Activated naive CD8-positive, alpha-beta T cell treated with anti-CD3 and anti-CD28 coated beads, Interleukin-2, amount 10 ng/mL, durations not matched to agents 7 days and 5 days (primary cell): Measurements from ENCODE around the gene CLEC2L. TPM values are rescaled to one million over a fixed set of nuclear protein-coding genes. Genes with fewer than 3 reads are reported as not detected.

ENCODE experiments used
- ATAC-seq: fragments of 150-1000 bp; cut with Tn5 transposase; one replicate; pipeline ENCODE4 v1.10.0; 2021; ENCODE audit warnings: low read depth, moderate library complexity
- POLR2A ChIA-PET: fragments of 350-600 bp; sonication (Branson Sonifier 250); formaldehyde crosslinking; loops from one replicate; lab custom pipeline; 2021; ENCODE audit warnings: antibody characterized with exemption; lab: Charles Lee
- DNase-seq: peaks from one replicate; pipeline ENCODE4 v3.0.0; 2021
- H3K27ac Mint-ChIP-seq: one replicate; pipeline ENCODE4 v1.8.0; 2022; ENCODE audit warnings: mild to moderate bottlenecking, mixed read lengths
- H3K27me3 Mint-ChIP-seq: one replicate; pipeline ENCODE4 v1.8.0; 2022; ENCODE audit warnings: mild to moderate bottlenecking, moderate library complexity, mixed read lengths
- H3K36me3 Mint-ChIP-seq: one replicate; pipeline ENCODE4 v1.8.0; 2021; ENCODE audit warnings: mild to moderate bottlenecking, mixed read lengths
- H3K4me1 Mint-ChIP-seq: one replicate; pipeline ENCODE4 v1.8.0; 2021; ENCODE audit warnings: mixed read lengths
- H3K4me3 Mint-ChIP-seq: one replicate; pipeline ENCODE4 v1.8.0; 2022; ENCODE audit warnings: mild to moderate bottlenecking, moderate library complexity, mixed read lengths
- H3K9me3 Mint-ChIP-seq: one replicate; pipeline ENCODE4 v1.8.0; 2021; ENCODE audit warnings: mixed read lengths
- total RNA-seq, 2 experiments: library from RNA; stranded (reverse); gene quantifications; one replicate each; pipeline ENCODE4 v1.2.3, GENCODE V29; 2021

Gene CLEC2L
- total RNA-seq, 2 experiments from 2014 or later: not detected

DNA sequence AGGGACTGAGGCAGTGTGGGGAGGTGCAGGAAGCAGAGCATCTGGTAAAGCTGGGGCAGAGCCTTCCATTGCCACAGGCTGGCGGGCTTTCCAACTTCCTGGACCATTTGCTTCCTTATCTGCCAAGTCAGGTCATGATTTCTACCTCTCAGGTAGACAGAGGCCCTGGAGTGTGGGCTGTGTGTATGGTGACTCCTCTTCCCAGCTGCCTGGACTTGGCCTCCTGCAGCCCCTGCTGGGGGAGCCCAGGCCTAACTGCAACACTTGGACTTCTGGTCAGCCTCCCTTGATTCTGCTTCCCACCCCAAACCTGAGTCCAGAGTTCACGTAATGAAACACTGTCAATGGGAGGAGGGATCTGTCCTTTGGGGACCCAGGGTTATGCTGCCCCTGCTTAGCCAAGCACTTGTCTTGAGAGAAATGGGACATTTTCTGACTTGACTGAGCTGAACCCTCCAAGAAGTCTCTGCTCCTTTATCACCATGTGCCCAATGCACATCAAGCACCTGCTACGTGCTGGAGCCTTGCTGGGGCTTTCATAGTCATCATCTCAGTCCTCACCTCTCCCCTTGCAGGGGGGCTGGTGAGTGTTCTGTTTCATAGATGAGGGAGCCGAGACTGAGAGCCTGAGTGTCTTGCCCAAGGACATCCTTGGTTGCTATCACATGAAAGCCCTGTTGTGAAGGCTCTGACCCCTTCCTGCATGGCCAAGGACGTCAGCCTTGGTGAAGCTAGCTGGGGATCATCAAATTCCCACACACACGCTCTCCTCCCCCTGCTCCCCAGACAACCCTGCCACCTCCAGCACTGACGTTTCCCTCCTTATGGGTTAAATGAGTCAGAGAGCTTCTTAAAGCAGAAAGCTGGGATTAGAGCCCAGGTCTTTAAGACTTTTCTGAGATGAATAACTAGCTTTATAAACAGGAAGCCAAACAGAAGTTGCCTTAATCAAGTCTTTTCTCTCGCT lies 3.4 kb downstream of the CLEC2L start:
- H3K27me3 Mint-ChIP-seq: peaks cover 46% of the 10 kb centered on the region
- no peak overlapping the region for H3K27ac Mint-ChIP-seq
- peaks cover 3% of the 10 kb centered on the region for H3K4me1 Mint-ChIP-seq
- no peaks in the 10 kb centered on the region for H3K36me3 Mint-ChIP-seq
- no peak for ATAC-seq
- no peak overlapping the region for H3K4me3 Mint-ChIP-seq
- POLR2A ChIA-PET: no interaction called here
- no peak for DNase-seq
- peaks cover under 1% of the 10 kb centered on the region for H3K9me3 Mint-ChIP-seq

DNA sequence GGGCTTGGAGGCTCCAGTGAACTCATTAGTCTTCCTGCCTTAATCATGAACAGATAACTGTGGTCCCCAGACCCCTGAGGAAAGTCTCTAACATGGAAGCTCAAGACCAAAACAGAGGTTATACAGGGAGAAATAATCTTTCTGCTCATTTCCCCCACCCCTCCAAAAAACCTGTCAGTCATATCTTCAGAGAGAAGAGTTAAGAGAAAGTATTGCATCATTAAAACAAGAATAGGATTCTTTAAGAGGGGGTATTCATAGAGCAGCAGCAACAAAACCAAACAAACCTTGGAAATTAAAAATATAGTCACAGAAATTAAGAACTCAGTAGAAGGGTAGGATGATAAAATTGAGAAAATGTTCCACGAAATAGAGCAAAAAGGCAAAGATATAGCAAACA lies 7.6 kb downstream of the CLEC2L start:
- no peaks in the 10 kb centered on the region for H3K36me3 Mint-ChIP-seq
- POLR2A ChIA-PET: no interaction called here
- H3K4me3 Mint-ChIP-seq: no peak overlapping the region
- peaks cover 31% of the 10 kb centered on the region for H3K27me3 Mint-ChIP-seq
- H3K27ac Mint-ChIP-seq: no peak overlapping the region
- ATAC-seq: no peak
- no peak for DNase-seq
- peaks cover 1% of the 10 kb centered on the region for H3K4me1 Mint-ChIP-seq
- H3K9me3 Mint-ChIP-seq: no peaks in the 10 kb centered on the region

DNA sequence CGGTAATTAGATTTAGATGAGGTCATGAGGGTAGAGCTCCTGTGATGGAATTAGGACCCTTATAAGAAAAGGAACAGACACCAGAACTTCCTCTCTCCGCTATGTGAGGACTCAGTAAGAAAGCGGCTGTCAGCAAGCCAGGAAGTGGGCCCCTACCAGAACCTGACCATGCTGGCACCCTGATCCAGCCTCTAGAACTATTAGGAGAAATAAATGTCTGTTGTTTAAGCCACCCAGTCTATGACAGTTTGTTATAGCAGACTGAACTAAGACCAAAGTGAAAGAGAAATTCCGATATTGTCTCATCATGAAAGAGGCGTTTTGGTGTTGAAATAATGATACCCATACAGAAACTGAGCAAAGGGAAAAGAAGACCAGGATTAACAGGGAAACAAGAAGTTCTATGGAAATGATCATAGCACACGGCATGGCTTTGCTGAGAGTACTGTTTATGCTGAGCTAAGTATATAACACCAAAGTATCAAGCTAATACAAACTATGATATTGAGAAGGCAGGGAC lies 9.2 kb downstream of the CLEC2L start:
- DNase-seq (no peak), ATAC-seq (no peak)
- Mint-ChIP-seq H3K27me3 (peaks cover 29% of the 10 kb centered on the region), H3K36me3 (no peaks in the 10 kb centered on the region), H3K4me1 (no peaks in the 10 kb centered on the region), H3K27ac (no peak overlapping the region), H3K9me3 (no peaks in the 10 kb centered on the region), H3K4me3 (no peak overlapping the region)
- POLR2A ChIA-PET: no interaction called here

DNA sequence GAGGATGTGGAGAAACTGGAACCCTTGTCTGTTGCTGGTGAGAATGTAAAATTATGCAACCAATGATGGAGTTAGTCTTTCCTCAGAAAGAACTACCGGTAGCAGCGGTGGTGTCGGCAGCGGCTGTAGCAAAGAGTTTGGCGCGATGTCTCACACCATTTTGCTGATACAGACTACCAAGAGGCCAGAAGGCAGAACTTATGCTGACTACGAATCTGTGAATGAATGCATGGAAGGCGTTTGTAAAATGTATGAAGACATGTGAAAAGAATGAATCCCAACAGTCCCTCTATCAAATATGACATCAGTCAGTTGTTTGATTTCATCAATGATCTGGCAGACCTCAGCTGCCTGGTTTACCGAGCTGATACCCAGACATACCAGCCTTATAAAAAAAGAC lies 10.6 kb downstream of the CLEC2L start:
- Mint-ChIP-seq H3K27ac (no peak overlapping the region), H3K27me3 (peaks cover 29% of the 10 kb centered on the region), H3K36me3 (no peaks in the 10 kb centered on the region), H3K4me1 (no peaks in the 10 kb centered on the region), H3K9me3 (no peaks in the 10 kb centered on the region), H3K4me3 (no peak overlapping the region)
- no peak for ATAC-seq
- DNase-seq: no peak
- POLR2A ChIA-PET: no interaction called here

DNA sequence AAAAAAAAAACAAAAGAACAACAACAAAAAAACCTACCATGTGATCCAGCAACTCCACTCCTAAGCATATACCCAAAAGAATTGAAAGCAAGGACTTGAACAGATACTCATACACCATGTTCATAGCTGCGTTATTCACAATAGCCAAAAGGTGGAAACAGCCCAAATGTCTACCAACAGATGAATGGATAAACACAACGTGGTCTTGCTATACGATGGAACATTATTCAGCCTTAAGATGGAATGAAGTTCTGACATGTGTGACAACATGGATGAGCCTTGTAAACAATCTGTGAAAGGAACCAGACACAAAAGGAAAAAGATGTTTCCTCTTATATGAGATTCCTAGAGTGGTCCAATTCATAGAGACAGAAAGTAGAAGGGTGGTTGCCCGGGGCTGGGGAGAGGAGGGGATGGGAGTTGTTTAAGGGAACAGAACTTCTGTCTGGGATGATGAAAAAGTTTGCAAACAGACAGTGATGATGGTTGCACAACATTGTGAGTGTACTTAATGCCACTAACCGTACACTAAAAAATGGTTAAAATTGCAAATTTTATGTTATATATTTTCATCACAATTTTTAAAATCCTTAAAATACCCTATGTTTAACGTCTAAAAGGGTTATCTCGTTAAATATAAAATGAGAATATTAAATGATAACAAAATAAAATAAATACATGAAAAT lies 11.6 kb downstream of the CLEC2L start:
- Mint-ChIP-seq H3K4me3 (no peak overlapping the region), H3K27me3 (peaks cover 25% of the 10 kb centered on the region), H3K27ac (no peak overlapping the region), H3K4me1 (no peaks in the 10 kb centered on the region), H3K9me3 (no peaks in the 10 kb centered on the region), H3K36me3 (no peaks in the 10 kb centered on the region)
- ATAC-seq (no peak), DNase-seq (no peak)
- POLR2A ChIA-PET: no interaction called here

DNA sequence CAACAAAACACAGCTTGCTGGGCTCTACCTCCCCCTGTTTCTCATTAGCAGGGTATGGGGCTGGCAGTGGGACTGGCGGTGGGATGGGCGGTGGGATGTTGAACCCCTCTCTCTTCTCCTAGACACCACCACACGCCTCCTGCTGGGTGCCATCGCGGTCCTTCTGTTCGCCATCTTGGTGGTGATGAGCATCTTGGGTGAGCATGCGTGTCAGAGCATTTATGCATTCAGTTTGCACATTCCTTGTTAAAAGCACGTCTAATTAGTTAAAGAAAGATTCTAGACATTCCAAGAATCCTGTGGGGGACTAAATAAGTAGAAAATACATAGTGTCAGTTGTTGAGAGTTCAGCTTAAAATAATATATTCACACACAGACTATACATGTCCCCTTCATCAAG lies 12.7 kb downstream of the CLEC2L start:
- H3K27me3 Mint-ChIP-seq: peaks cover 24% of the 10 kb centered on the region
- no peaks in the 10 kb centered on the region for H3K9me3 Mint-ChIP-seq
- H3K36me3 Mint-ChIP-seq: no peaks in the 10 kb centered on the region
- H3K4me1 Mint-ChIP-seq: no peaks in the 10 kb centered on the region
- DNase-seq (no peak), ATAC-seq (no peak)
- no peak overlapping the region for H3K27ac Mint-ChIP-seq
- no peak overlapping the region for H3K4me3 Mint-ChIP-seq
- POLR2A ChIA-PET: interaction anchor here (0.7 kb wide), 1 partner anchor 36 kb away, joined by 3 read pairs; no protein-coding TSS in a partner anchor

DNA sequence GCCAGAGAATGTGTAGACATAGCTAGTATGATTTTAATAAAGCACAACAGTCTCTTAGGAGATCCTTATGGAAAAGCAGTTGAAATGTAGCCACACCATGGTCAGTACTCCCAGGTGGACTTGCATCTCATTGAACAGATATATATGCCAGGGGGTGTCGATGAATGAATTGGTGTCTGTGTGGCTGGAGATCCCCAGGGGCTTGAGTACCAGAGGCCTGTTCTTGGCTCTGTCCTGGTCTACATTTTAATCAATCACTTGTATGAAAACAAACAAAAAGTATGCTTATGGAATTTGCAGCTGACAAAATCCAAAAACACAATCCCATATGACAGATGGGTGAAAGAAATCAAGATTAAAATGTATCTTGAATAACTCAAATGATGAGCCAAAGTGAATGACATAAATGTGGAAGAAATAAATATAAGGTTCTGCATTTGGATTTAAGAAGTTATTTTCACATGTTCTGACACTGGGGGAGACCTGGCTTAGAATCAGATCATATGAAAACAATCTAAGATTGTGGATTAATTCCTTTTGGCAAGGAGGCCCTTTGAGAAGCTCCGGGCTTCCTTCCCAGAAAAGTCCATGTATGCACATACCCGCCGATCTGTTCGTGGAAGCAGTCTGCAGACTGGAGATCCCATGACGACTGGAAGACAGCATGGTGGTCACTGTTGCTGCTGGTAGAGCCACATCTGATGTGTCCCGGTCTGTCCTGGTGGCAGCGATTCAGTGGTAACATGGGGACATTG lies 15.6 kb downstream of the CLEC2L start:
- no peak for DNase-seq
- Mint-ChIP-seq H3K27ac (no peak overlapping the region), H3K9me3 (no peaks in the 10 kb centered on the region), H3K36me3 (no peaks in the 10 kb centered on the region), H3K27me3 (peaks cover 12% of the 10 kb centered on the region), H3K4me3 (no peak overlapping the region), H3K4me1 (no peaks in the 10 kb centered on the region)
- no peak for ATAC-seq
- POLR2A ChIA-PET: no interaction called here

DNA sequence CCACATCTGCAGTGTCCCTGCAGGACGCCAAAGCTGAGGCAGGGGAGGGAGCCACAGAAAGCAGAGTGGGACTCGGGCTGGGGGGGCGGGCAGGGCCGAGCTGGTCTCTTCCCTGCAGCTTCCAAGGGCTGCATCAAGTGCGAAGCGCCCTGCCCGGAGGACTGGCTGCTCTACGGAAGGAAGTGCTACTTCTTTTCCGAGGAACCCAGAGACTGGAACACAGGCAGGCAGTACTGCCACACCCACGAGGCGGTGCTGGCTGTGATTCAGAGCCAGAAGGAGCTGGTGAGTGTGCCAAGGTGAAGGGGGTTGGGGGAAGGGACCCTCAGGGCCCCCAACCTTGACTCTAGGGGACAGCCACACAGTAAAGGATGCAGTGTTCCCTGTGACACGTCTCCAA lies 16.7 kb downstream of the CLEC2L start:
- Mint-ChIP-seq H3K4me3 (no peak overlapping the region), H3K9me3 (no peaks in the 10 kb centered on the region), H3K4me1 (no peaks in the 10 kb centered on the region), H3K36me3 (no peaks in the 10 kb centered on the region), H3K27ac (no peak overlapping the region), H3K27me3 (peaks cover 6% of the 10 kb centered on the region)
- DNase-seq: no peak
- POLR2A ChIA-PET: no interaction called here
- no peak for ATAC-seq

DNA sequence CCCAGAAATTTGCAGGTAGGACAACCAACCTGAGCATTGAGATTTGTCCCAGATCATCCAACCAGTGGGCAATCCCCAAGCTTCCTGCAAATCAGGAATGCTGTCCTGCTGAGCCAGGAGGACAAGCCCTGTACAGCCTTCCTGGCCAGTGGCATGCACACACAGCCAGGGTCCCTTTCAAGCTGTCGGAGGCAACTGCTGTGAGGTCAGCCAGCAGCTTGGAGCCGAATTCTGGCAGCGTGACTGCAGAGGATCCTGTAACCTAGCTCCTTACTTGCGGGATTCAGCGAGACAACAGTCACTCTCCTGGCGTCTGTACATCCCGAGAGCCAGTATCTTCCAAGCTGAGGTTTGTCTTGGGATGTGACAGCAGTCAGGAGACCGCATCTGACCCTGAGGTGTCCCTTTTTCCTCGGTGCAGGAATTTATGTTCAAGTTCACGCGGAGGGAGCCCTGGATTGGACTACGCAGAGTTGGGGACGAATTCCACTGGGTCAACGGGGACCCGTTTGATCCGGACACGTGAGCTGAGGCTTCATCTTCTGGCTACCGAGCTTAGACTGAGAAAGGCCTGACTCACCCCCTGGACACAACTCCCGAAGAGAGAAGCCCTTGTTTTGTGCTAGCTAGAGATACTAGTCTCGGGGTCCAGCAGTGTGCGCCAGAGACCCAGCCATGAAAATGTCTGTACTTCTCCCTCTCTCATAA lies 18.3 kb downstream of the CLEC2L start:
- Mint-ChIP-seq H3K9me3 (no peaks in the 10 kb centered on the region), H3K4me3 (no peak overlapping the region), H3K36me3 (no peaks in the 10 kb centered on the region), H3K4me1 (no peaks in the 10 kb centered on the region), H3K27ac (no peak overlapping the region), H3K27me3 (peaks cover 4% of the 10 kb centered on the region)
- ATAC-seq: no peak
- POLR2A ChIA-PET: no interaction called here
- no peak for DNase-seq

DNA sequence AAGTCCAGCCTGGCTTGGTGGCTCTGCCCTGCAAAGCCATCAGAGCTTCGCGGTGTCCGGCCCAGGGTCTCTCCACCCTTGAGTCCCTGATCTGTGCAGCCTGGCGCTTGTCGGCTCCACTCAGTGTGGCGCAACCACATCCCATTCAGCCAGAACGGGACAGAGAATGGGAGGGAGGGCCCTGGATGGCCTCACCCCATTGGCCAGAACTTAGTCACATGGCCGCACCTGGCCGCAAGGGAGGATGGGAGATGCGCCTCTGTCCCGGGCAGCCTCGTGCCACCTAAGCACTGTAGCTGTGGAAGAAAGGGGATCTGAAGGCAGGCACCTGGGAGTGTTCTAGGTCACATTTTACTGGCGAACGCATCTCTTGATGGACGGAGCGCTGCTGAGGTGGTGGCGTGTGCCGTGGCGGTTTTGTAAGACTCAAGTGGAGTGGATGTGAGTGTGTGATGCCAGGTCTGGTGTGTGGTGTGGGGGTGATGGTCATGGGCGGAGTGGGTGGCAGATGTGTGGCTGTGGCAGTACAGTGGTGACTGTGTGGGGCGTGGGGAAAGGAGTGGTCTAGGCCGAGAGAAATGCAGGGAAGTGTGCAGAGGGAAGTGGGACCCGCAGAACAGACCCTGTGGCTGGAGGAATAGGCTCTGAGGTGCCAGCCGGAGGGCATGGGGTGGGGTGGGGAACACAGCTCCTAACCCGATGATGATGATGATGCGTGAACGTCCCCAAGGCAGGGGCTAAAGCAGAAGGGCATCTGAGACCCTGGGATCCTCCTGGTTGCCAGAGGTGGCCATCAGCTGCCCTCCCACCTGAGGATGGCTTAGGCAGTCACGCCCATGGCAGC lies 19.0 kb downstream of the CLEC2L start:
- POLR2A ChIA-PET: no interaction called here
- no peak for ATAC-seq

DNA sequence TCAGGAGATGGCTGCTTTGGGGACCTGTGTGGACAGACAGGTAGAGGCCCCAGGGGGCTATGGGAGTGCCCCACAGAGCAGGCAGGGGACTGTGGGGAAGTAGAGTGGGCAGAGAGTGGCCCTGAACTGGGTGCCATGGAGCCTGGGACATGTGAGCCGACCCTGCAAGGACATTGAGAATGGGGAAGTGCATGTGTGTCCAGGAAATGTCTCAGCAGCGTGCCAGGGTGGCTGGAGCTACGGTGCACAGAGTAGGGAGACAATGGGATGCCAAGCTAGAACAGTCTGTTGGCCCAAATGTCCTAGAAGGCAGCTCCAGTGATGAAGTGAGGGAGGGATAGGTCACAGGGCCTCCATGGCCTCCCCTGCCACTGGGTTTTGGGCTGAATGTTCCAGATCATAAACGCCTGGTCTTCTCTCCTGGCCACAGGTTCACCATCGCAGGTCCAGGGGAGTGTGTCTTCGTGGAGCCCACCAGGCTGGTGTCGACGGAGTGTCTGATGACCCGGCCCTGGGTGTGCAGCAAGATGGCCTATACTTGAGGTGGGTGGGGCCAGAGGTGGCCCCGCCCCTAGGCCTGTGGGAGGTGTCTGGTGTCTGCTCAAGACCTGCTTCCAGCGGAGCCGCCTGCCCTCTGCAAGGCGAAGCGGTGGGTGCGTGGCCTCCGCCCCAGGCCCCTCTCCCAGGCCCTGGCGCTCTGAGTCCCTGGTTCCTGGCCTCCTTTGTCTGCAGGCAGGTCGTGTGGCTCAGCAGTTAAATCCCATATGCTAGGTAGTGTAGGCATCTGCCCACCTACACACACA lies 20.5 kb downstream of the CLEC2L start:
- H3K9me3 Mint-ChIP-seq: no peaks in the 10 kb centered on the region
- no peak for DNase-seq
- H3K4me1 Mint-ChIP-seq: no peaks in the 10 kb centered on the region
- ATAC-seq: no peak
- no peak overlapping the region for H3K27ac Mint-ChIP-seq
- no peaks in the 10 kb centered on the region for H3K27me3 Mint-ChIP-seq
- no peak overlapping the region for H3K4me3 Mint-ChIP-seq
- H3K36me3 Mint-ChIP-seq: no peaks in the 10 kb centered on the region
- POLR2A ChIA-PET: no interaction called here

More for the DNA sequence above, 19.0 kb downstream of the CLEC2L start:
- peaks cover 2% of the 10 kb centered on the region for H3K27me3 Mint-ChIP-seq
- H3K4me3 Mint-ChIP-seq: no peak overlapping the region
- H3K36me3 Mint-ChIP-seq: no peaks in the 10 kb centered on the region
- no peaks in the 10 kb centered on the region for H3K9me3 Mint-ChIP-seq
- DNase-seq: no peak
- H3K4me1 Mint-ChIP-seq: no peaks in the 10 kb centered on the region
- H3K27ac Mint-ChIP-seq: no peak overlapping the region
